22Rv1 (cell line): ENCODE results near the gene CDIPT.

Experiments
- CTCF ChIP-seq: fragments of 450-650 bp; IDR thresholded peaks from 2 replicates; pipeline ENCODE4 v1.5.1; 2017; ENCODE audit warnings: mild to moderate bottlenecking
- ZFX ChIP-seq: fragments of 450-650 bp; IDR thresholded peaks from 2 replicates; pipeline ENCODE4 v1.6.1; 2017; ENCODE audit warnings: antibody characterized with exemption, borderline replicate concordance

- TF ChIP-seq CTCF (no peak), ZFX (no peak)
These were observed 26.4 kb downstream of the CDIPT start for GRCh38 chr16:29836623-29837022.
